ENCODE results near the gene CDO1. TPM values are rescaled to one million over a fixed set of nuclear protein-coding genes. Genes with fewer than 3 reads are reported as not detected.
"Not testable (repeated sequence)": the region's sequence is repeated elsewhere in the genome, so short reads cannot be mapped to it uniquely, and the experiment has no call there.

Gene CDO1
- polyA plus RNA-seq, 1 donor (not counting 4 experiments of a cell fraction or from before 2014, with no cell fraction given): not detected

- no peak overlapping the region for H3K4me3 ChIP-seq (ENCODE audit: control insufficient read depth in 2 of 3, extremely low read depth in 1 of 3, insufficient read depth in 2 of 3, low read depth in 1 of 3, low read length in 3 of 3)
- DNase-seq (ENCODE audit: low read depth, low spot score) (no peak), FAIRE-seq (no peak)
- no peak overlapping the region for H3K4me2 ChIP-seq (ENCODE audit: control insufficient read depth, extremely low read depth, insufficient read depth, low read depth, low read length)
- no peaks in the 10 kb centered on the region for H4K20me1 ChIP-seq (ENCODE audit: control insufficient read depth, extremely low read depth, insufficient read depth, low read length)
- H3K36me3 ChIP-seq (ENCODE audit: control insufficient read depth in 2 of 2, extremely low read depth in 1 of 2, insufficient read depth in 2 of 2, low read length in 2 of 2): no peaks in the 10 kb centered on the region
- H3K9me1 ChIP-seq (ENCODE audit: control insufficient read depth, extremely low read depth, insufficient read depth, low read length): no peaks in the 10 kb centered on the region
- peaks cover 14% of the 10 kb centered on the region for H3K27me3 ChIP-seq (ENCODE audit: control insufficient read depth, extremely low read depth, insufficient read depth, low read length)
- dilution Hi-C loops (cut with MboI; ENCODE audit: extremely low pct_ligation_motif_present, low sequenced_read_pairs): no loop called here
- no peaks in the 10 kb centered on the region for H3K4me1 ChIP-seq (ENCODE audit: control insufficient read depth, extremely low read depth, insufficient read depth, low read length)
- H3K9ac ChIP-seq (ENCODE audit: control insufficient read depth, extremely low read depth, insufficient read depth, low read length): no peak overlapping the region
- H3K9me3 ChIP-seq (ENCODE audit: control insufficient read depth, low read depth, low read length): no peaks in the 10 kb centered on the region
- no peak overlapping the region for H3K27ac ChIP-seq (ENCODE audit: control insufficient read depth, insufficient read depth, low read length)
- H2AFZ ChIP-seq (ENCODE audit: control insufficient read depth, low read length): no peak overlapping the region
- no peaks in the 10 kb centered on the region for H3K79me2 ChIP-seq (ENCODE audit: control insufficient read depth, insufficient read depth, low read length)
- no peak for TF ChIP-seq CTCF (optimal IDR thresholded peaks at IDR 0.05 in 1 of 3, IDR thresholded peaks at IDR 0.05 in 1 of 3, conservative IDR thresholded peaks at IDR 0.05 in 1 of 3; ENCODE audit: extremely low read depth in 1 of 3, insufficient read depth in 2 of 3, low read length in 3 of 3)
- no peak for TF ChIP-seq EZH2 (IDR thresholded peaks at IDR 0.05; ENCODE audit: low read length)
These were observed 6.5 kb downstream of the CDO1 start for GRCh38 chr5:115809946-115810345.

DNA sequence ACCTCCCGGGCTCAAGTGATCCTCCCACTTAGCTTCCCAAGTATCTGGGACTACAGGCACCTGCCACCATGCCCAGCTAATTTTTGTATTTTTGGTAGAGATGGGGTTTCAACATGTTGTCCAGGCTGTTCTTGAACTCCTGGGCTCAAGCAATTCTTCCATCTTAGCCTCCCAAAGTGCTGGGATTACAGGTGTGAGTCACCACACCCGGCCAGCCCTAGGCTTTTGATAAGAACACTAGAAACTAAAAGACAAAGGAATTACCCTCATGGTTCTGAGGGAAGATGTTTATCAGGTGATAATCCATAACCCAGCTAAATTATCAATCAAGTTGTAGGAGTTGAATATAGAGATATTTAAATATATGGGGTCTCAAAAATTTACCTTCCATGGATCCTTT is 8.4 kb downstream of the CDO1 start:
- H3K36me3 ChIP-seq (ENCODE audit: control insufficient read depth in 2 of 2, extremely low read depth in 1 of 2, insufficient read depth in 2 of 2, low read length in 2 of 2); dilution Hi-C loops (cut with MboI; ENCODE audit: extremely low pct_ligation_motif_present, low sequenced_read_pairs): not testable (repeated sequence)

DNA sequence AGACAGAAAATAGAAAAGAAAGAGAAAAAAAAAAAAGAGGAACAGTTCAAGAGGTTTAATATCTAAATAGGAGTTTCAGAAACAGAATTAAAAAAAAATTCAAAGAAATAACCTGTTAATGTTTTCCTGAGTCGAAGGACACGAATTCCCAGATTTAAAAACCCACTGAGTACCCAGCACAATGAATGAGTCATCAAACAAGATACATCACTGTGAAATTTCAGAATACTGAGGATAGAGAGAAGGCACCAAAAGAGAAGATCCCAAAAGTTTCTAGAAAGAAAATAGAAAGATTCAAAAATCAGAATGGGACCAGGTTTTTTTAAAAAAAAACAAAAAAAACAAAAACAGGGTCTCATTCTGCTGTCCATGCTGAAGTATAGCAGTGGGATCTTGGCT is 8.8 kb downstream of the CDO1 start:
- Histone ChIP-seq H3K9ac (ENCODE audit: control insufficient read depth, extremely low read depth, insufficient read depth, low read length) (no peak overlapping the region), H3K79me2 (ENCODE audit: control insufficient read depth, insufficient read depth, low read length) (no peaks in the 10 kb centered on the region), H3K9me1 (ENCODE audit: control insufficient read depth, extremely low read depth, insufficient read depth, low read length) (no peaks in the 10 kb centered on the region), H3K27me3 (ENCODE audit: control insufficient read depth, extremely low read depth, insufficient read depth, low read length) (no peaks in the 10 kb centered on the region), H2AFZ (ENCODE audit: control insufficient read depth, low read length) (no peak overlapping the region), H3K4me1 (ENCODE audit: control insufficient read depth, extremely low read depth, insufficient read depth, low read length) (no peaks in the 10 kb centered on the region), H4K20me1 (ENCODE audit: control insufficient read depth, extremely low read depth, insufficient read depth, low read length) (no peaks in the 10 kb centered on the region), H3K4me2 (ENCODE audit: control insufficient read depth, extremely low read depth, insufficient read depth, low read depth, low read length) (no peak overlapping the region), H3K9me3 (ENCODE audit: control insufficient read depth, low read depth, low read length) (no peaks in the 10 kb centered on the region), H3K27ac (ENCODE audit: control insufficient read depth, insufficient read depth, low read length) (no peak overlapping the region), H3K4me3 (ENCODE audit: control insufficient read depth in 2 of 3, extremely low read depth in 1 of 3, insufficient read depth in 2 of 3, low read depth in 1 of 3, low read length in 3 of 3) (no peak overlapping the region), H3K36me3 (ENCODE audit: control insufficient read depth in 2 of 2, extremely low read depth in 1 of 2, insufficient read depth in 2 of 2, low read length in 2 of 2) (no peaks in the 10 kb centered on the region)
- dilution Hi-C loops (cut with MboI; ENCODE audit: extremely low pct_ligation_motif_present, low sequenced_read_pairs): no loop called here
- DNase-seq (ENCODE audit: low read depth, low spot score) (no peak), FAIRE-seq (no peak)
- TF ChIP-seq CTCF (optimal IDR thresholded peaks at IDR 0.05 in 1 of 3, IDR thresholded peaks at IDR 0.05 in 1 of 3, conservative IDR thresholded peaks at IDR 0.05 in 1 of 3; ENCODE audit: extremely low read depth in 1 of 3, insufficient read depth in 2 of 3, low read length in 3 of 3): no peak
- TF ChIP-seq EZH2 (IDR thresholded peaks at IDR 0.05; ENCODE audit: low read length): no peak

More for the DNA sequence above, 8.4 kb downstream of the CDO1 start:
- H3K9ac ChIP-seq (ENCODE audit: control insufficient read depth, extremely low read depth, insufficient read depth, low read length); H3K4me2 ChIP-seq (ENCODE audit: control insufficient read depth, extremely low read depth, insufficient read depth, low read depth, low read length); H3K9me3 ChIP-seq (ENCODE audit: control insufficient read depth, low read depth, low read length); DNase-seq (ENCODE audit: low read depth, low spot score); H3K27me3 ChIP-seq (ENCODE audit: control insufficient read depth, extremely low read depth, insufficient read depth, low read length); H2AFZ ChIP-seq (ENCODE audit: control insufficient read depth, low read length); H3K4me3 ChIP-seq (ENCODE audit: control insufficient read depth in 2 of 3, extremely low read depth in 1 of 3, insufficient read depth in 2 of 3, low read depth in 1 of 3, low read length in 3 of 3); H3K79me2 ChIP-seq (ENCODE audit: control insufficient read depth, insufficient read depth, low read length); H4K20me1 ChIP-seq (ENCODE audit: control insufficient read depth, extremely low read depth, insufficient read depth, low read length); H3K4me1 ChIP-seq (ENCODE audit: control insufficient read depth, extremely low read depth, insufficient read depth, low read length); H3K9me1 ChIP-seq (ENCODE audit: control insufficient read depth, extremely low read depth, insufficient read depth, low read length); FAIRE-seq; H3K27ac ChIP-seq (ENCODE audit: control insufficient read depth, insufficient read depth, low read length): not testable (repeated sequence)
